ENCODE measurements around the gene RHOC. TPM values are rescaled to one million over a fixed set of nuclear protein-coding genes. Genes with fewer than 3 reads are reported as not detected.
"Not testable (repeated sequence)": the region's sequence is repeated elsewhere in the genome, so short reads cannot be mapped to it uniquely, and the experiment has no call there.

Gene RHOC
- 10 to 100 TPM; 45.7 to 54.4 TPM for total RNA-seq

DNA sequence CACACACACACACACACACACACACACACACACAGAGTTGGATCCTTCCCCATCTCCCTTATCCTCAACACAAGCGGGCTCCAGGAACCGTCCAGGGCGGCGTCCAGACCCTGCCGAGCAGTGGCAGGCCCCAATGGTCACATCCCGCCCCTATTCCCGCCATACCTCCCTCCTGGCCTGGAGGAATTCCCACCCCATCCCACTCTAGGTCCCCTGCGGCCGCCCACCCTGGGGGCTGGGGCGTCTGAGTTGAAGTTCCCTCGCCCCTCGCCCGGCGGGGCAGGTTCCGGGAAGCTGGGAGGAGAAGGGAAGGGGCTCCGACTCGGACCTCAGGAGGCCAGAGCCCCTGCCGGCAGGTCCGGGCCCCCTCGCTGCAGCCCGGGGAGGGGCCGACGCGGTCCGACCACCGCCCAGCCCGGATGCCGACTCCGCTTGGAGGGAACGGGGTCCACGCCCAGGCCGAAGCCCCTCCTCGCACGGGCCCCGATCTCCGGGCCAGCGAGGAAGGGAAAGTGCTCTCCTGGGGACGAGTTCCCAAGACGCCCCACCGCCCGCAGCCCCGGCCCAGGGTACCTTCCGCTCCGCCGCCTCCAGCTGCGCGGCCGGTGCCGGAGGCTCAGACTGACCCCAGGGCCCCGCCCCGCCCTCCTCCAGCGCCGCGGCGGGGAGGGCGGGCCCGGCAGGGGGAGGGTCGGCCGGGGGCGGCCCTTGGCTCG is at the start of gene RHOC:
RHOC (minus strand) TSS at position 623 of the 716 bp plus-strand sequence. CDS start 3,328 bp downstream, outside the sequence.
- Mint-ChIP-seq H3K27me3 (ENCODE audit: low read depth) (peaks cover 9% of the 10 kb centered on the region), H3K27ac (peak within 1 kb of the TSS; percentile 66), H3K4me3 (peak within 1 kb of the TSS; percentile 80 to 86), H3K4me1 (ENCODE audit: low read depth) (peaks cover 57% of the 10 kb centered on the region), H3K9me3 (no peaks in the 10 kb centered on the region), H3K36me3 (ENCODE audit: insufficient read depth in 2 of 2) (peaks cover 5 to 9% of the 10 kb centered on the region in 2 donors)
- peak; percentile 74 to 77 for ATAC-seq (replicated peaks in 1 of 2)
- DNase-seq = peak; percentile 70 to 74

GRCh38 chr1:112754116-112754628 is 47.2 kb upstream of the RHOC start:
- no peak overlapping the region for H3K27ac Mint-ChIP-seq
- H3K4me3 Mint-ChIP-seq = no peak overlapping the region
- peaks cover 2 to 5% of the 10 kb centered on the region in 2 donors for H3K9me3 Mint-ChIP-seq
- DNase-seq (no peak), ATAC-seq (replicated peaks in 1 of 2) (no peak)
- peaks cover 30% of the 10 kb centered on the region for H3K27me3 Mint-ChIP-seq (ENCODE audit: low read depth)
- H3K36me3 Mint-ChIP-seq (ENCODE audit: insufficient read depth in 2 of 2) = peaks cover 3 to 4% of the 10 kb centered on the region in 2 donors
- H3K4me1 Mint-ChIP-seq (ENCODE audit: low read depth) = no peaks in the 10 kb centered on the region

- H3K27me3 Mint-ChIP-seq (ENCODE audit: low read depth) = peaks cover 48% of the 10 kb centered on the region
- no peak overlapping the region for H3K27ac Mint-ChIP-seq
- no peak for ATAC-seq (replicated peaks in 1 of 2)
Measured at GRCh38 chr1:112748396-112748795, 41.5 kb upstream of the RHOC start.

DNA sequence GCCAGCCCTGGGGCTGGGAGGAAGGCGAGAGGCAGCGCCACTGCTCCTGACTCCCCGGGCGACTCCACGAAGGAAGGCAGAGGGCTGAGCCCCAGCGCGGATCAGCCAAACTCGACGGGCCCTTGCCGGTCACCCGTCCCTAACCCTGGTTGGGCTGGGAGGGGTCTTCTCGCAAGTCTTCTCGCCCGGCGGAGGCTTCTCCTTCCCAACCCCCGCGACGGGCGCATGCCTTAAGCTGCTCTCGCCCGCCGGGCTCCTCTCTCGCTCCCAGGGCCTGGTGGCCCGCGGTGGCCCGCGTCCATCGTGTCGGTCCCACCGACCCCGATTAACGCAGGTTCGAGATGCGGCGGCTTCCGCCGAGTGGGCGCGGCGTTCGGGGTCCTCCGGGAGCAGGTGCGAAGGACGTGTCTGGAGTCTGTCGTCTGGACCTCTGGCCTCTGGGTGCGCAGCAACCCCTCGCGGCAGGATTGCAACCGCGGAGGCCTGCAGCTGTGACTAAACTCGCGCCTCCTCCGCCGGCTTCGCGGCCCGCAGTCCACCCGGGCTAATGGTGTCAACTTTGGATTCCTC is 37.2 kb upstream of the RHOC start:
- Mint-ChIP-seq H3K27me3 (ENCODE audit: low read depth) (peaks cover 76% of the 10 kb centered on the region), H3K36me3 (ENCODE audit: insufficient read depth in 2 of 2) (peaks cover 3% of the 10 kb centered on the region in 2 donors), H3K9me3 (peaks cover 0 to 1% of the 10 kb centered on the region in 2 donors), H3K4me3 (peak overlapping the region; percentile 54 to 66), H3K27ac (no peak overlapping the region), H3K4me1 (ENCODE audit: low read depth) (peaks cover 6% of the 10 kb centered on the region)
- ATAC-seq (replicated peaks in 1 of 2) (peak; percentile 29 to 30), DNase-seq (peak; percentile 2 to 6)

More at GRCh38 chr1:112748396-112748795, 41.5 kb upstream of the RHOC start:
- peaks cover 0 to 2% of the 10 kb centered on the region in 2 donors for H3K36me3 Mint-ChIP-seq (ENCODE audit: insufficient read depth in 2 of 2)
- no peak overlapping the region for H3K4me3 Mint-ChIP-seq
- H3K4me1 Mint-ChIP-seq (ENCODE audit: low read depth) = peaks cover 6% of the 10 kb centered on the region
- DNase-seq = no peak
- peaks cover 0 to 1% of the 10 kb centered on the region in 2 donors for H3K9me3 Mint-ChIP-seq

GRCh38 chr1:112743174-112744008 is 36.5 kb upstream of the RHOC start:
- Mint-ChIP-seq H3K36me3 (ENCODE audit: insufficient read depth in 2 of 2) (peaks cover 3% of the 10 kb centered on the region in 2 donors), H3K27ac (no peak overlapping the region), H3K4me3 (peak overlapping the region; percentile 31 to 54), H3K27me3 (ENCODE audit: low read depth) (peaks cover 77% of the 10 kb centered on the region), H3K9me3 (peaks cover 0 to 1% of the 10 kb centered on the region in 2 donors), H3K4me1 (ENCODE audit: low read depth) (peaks cover 6% of the 10 kb centered on the region)
- peak; percentile 7 to 15 for ATAC-seq (replicated peaks in 1 of 2)
- peak in 1 of 2 donors; percentile 4 for DNase-seq

GRCh38 chr1:112737573-112737972 is 30.6 kb upstream of the RHOC start:
- no peak for ATAC-seq (replicated peaks in 1 of 2)
- Mint-ChIP-seq H3K36me3 (ENCODE audit: insufficient read depth in 2 of 2) (peaks cover 0 to 2% of the 10 kb centered on the region in 2 donors), H3K27me3 (ENCODE audit: low read depth) (peaks cover 48% of the 10 kb centered on the region), H3K4me3 (no peak overlapping the region), H3K9me3 (no peaks in the 10 kb centered on the region), H3K4me1 (ENCODE audit: low read depth) (peaks cover 16% of the 10 kb centered on the region), H3K27ac (no peak overlapping the region)
- no peak for DNase-seq

GRCh38 chr1:112735752-112736151 is 28.8 kb upstream of the RHOC start:
- Mint-ChIP-seq H3K36me3 (ENCODE audit: insufficient read depth in 2 of 2) (peaks cover 0 to 2% of the 10 kb centered on the region in 2 donors), H3K4me3 (no peak overlapping the region), H3K9me3 (no peaks in the 10 kb centered on the region), H3K4me1 (ENCODE audit: low read depth) (peaks cover 16% of the 10 kb centered on the region), H3K27me3 (ENCODE audit: low read depth) (peaks cover 30% of the 10 kb centered on the region), H3K27ac (peak overlapping the region; percentile 51)
- DNase-seq = peak in 1 of 2 donors; percentile 6
- peak; percentile 82 to 95 for ATAC-seq (replicated peaks in 1 of 2)

DNA sequence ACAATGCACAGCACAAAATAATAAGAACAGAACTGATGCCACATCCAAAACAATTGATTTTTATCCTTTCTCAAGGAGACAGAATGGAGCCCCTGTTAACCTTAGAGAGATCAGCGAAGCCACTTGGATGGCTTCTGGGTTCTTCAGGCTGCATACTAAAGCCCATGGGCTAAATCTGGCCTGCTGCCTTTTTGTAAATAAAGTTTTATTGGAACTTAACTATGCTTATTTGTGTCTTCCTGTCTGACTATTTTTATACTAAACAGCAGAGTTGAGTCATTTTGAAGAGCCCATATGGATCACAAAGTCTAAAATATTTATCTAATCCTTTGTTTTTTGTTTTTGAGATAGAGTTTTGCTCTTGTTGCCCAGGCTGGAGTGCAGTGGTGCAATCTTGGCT is 24.5 kb upstream of the RHOC start:
- Mint-ChIP-seq H3K4me3 (no peak overlapping the region), H3K27me3 (ENCODE audit: low read depth) (no peaks in the 10 kb centered on the region), H3K9me3 (no peaks in the 10 kb centered on the region), H3K36me3 (ENCODE audit: insufficient read depth in 2 of 2) (no peaks in the 10 kb centered on the region), H3K4me1 (ENCODE audit: low read depth) (peaks cover 6% of the 10 kb centered on the region), H3K27ac (no peak overlapping the region)
- DNase-seq = no peak
- no peak for ATAC-seq (replicated peaks in 1 of 2)

GRCh38 chr1:112729909-112730308 is 23.0 kb upstream of the RHOC start:
- Mint-ChIP-seq H3K4me1 (ENCODE audit: low read depth) (no peaks in the 10 kb centered on the region), H3K4me3 (no peak overlapping the region), H3K27ac (no peak overlapping the region), H3K36me3 (ENCODE audit: insufficient read depth in 2 of 2) (no peaks in the 10 kb centered on the region), H3K27me3 (ENCODE audit: low read depth) (no peaks in the 10 kb centered on the region), H3K9me3 (no peaks in the 10 kb centered on the region)
- DNase-seq (no peak), ATAC-seq (replicated peaks in 1 of 2) (no peak)

DNA sequence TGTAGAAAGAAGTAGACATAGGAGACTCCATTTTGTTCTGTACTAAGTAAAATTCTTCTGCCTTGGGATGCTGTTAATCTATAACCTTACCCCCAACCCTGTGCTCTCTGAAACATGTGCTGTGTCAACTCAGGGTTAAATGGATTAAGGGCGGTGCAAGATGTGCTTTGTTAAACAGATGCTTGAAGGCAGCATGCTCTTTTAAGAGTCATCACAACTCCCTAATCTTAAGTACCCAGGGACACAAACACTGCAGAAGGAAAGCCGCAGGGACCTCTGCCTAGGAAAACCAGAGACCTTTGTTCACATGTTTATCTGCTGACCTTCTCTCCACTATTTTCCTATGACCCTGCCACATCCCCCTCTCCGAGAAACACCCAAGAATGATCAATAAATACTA is 22.1 kb upstream of the RHOC start:
- H3K27ac Mint-ChIP-seq; DNase-seq; H3K4me1 Mint-ChIP-seq (ENCODE audit: low read depth); H3K36me3 Mint-ChIP-seq (ENCODE audit: insufficient read depth in 2 of 2); H3K4me3 Mint-ChIP-seq; H3K9me3 Mint-ChIP-seq; H3K27me3 Mint-ChIP-seq (ENCODE audit: low read depth); ATAC-seq (replicated peaks in 1 of 2): not testable (repeated sequence)

DNA sequence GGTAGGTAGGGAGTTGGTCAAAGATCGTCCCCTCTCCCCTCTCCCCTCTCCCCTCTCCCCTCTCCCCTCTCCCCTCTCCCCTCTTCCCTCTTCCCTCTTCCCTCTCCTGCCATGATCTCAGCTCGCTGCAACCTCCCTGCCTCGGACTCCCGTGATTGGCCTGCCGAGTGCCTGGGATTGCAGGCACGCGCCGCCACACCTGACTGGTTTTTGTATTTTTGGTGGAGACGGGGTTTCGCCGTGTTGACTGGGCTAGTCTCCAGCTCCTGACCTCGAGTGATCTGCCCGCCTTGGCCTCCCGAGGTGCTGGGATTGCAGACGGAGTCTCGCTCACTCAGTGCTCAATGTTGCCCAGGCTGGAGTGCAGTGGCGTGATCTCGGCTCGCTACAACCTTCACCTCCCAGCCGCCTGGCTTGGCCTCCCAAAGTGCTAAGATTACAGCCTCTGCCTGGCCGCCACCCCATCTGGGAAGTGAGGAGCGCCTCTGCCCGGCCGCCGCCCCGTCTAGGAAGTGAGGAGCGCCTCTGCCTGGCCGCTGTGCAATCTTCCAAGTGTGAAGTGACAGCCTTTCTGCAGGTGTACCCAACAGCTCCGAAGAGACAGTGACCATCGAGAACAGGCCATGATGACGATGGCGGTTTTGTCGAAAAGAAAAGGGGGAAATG is 21.5 kb upstream of the RHOC start:
- H3K4me1 Mint-ChIP-seq (ENCODE audit: low read depth); H3K4me3 Mint-ChIP-seq; DNase-seq; H3K9me3 Mint-ChIP-seq; H3K27me3 Mint-ChIP-seq (ENCODE audit: low read depth); H3K36me3 Mint-ChIP-seq (ENCODE audit: insufficient read depth in 2 of 2); H3K27ac Mint-ChIP-seq; ATAC-seq (replicated peaks in 1 of 2): not testable (repeated sequence)

GRCh38 chr1:112727716-112728115 is 20.8 kb upstream of the RHOC start:
- H3K4me3 Mint-ChIP-seq = no peak overlapping the region
- peaks cover 9% of the 10 kb centered on the region for H3K4me1 Mint-ChIP-seq (ENCODE audit: low read depth)
- ATAC-seq (replicated peaks in 1 of 2) = no peak
- H3K36me3 Mint-ChIP-seq (ENCODE audit: insufficient read depth in 2 of 2) = no peaks in the 10 kb centered on the region
- H3K27ac Mint-ChIP-seq = no peak overlapping the region
- no peaks in the 10 kb centered on the region for H3K27me3 Mint-ChIP-seq (ENCODE audit: low read depth)
- no peak for DNase-seq
- H3K9me3 Mint-ChIP-seq = no peaks in the 10 kb centered on the region
